ENCODE data around the gene CAPZB.

DNA sequence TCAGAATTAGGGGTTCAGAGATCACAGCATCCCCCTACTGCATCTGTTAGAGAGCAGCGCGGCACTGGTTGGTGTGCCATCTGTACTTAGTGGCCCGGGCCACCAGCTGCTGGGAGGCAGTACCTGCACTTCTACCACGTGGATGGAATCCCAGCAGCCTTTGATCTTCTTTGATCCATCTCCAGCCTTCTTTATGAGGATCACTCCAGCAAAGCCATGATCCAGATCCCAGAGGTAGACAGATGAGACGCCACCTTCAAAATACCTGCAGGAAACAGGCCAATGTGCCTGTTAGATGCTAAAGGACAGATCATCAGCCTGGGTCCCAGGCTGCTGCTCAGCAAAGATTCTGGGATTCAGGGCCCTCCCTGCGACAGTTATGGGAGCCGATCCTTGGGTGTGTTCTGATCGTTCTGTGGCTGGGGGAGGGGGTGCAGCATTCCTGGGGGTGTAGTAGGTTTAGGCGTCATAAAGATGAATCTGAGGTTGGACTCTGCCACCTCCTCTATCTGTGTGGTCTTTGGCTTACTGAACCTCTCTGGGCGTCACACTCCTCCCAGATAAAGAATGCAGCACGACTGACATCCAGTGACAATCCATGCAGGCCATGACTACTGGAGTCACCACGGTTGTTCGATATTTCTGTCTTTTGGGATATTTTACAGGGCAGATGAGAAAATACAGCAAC lies 127.9 kb downstream of the CAPZB start:
- TF ChIP-seq, protein P1, sequence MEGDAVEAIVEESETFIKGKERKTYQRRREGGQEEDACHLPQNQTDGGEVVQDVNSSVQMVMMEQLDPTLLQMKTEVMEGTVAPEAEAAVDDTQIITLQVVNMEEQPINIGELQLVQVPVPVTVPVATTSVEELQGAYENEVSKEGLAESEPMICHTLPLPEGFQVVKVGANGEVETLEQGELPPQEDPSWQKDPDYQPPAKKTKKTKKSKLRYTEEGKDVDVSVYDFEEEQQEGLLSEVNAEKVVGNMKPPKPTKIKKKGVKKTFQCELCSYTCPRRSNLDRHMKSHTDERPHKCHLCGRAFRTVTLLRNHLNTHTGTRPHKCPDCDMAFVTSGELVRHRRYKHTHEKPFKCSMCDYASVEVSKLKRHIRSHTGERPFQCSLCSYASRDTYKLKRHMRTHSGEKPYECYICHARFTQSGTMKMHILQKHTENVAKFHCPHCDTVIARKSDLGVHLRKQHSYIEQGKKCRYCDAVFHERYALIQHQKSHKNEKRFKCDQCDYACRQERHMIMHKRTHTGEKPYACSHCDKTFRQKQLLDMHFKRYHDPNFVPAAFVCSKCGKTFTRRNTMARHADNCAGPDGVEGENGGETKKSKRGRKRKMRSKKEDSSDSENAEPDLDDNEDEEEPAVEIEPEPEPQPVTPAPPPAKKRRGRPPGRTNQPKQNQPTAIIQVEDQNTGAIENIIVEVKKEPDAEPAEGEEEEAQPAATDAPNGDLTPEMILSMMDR (IDR thresholded peaks at IDR 0.05 in 8 of 11, conservative IDR thresholded peaks at IDR 0.05 in 3 of 11), result no peak
- TF ChIP-seq POLR2A (IDR thresholded peaks at IDR 0.05) (no peak), POLR2AphosphoS5 (IDR thresholded peaks at IDR 0.05) (no peak)

All from spleen (tissue), 7 donors.